CD4-positive, alpha-beta T cell treated with Interferon gamma for 1 hour (primary cell): ENCODE results near the gene SLC29A3.

Experiments
- DNase-seq: peaks from one replicate; pipeline ENCODE4 v3.0.0-alpha.2; 2020

The SLC29A3 gene

GRCh38 chr10:71395621-71396020, 76.6 kb downstream of the SLC29A3 start:
- DNase-seq = no peak

GRCh38 chr10:71396084-71396710, 77.1 kb downstream of the SLC29A3 start:
- no peak for DNase-seq

- DNase-seq = no peak
Measured at GRCh38 chr10:71396711-71397295, 77.7 kb downstream of the SLC29A3 start, which contains the start of gene CDH23. TSS of gene CDH23 (plus strand) at chr10:71396920. CDS start at chr10:71439832, 42,912 bp downstream.

- DNase-seq = no peak
Measured at GRCh38 chr10:71397296-71398212, 78.5 kb downstream of the SLC29A3 start.

GRCh38 chr10:71398976-71399375, 79.9 kb downstream of the SLC29A3 start:
- no peak for DNase-seq

- DNase-seq = no peak
Measured at GRCh38 chr10:71399946-71400345, 80.9 kb downstream of the SLC29A3 start.

- no peak for DNase-seq
Measured at GRCh38 chr10:71401056-71401455, 82.0 kb downstream of the SLC29A3 start.

- DNase-seq = no peak
Measured at GRCh38 chr10:71402005-71402404, 82.9 kb downstream of the SLC29A3 start.

GRCh38 chr10:71404503-71405295, 85.6 kb downstream of the SLC29A3 start:
- DNase-seq = no peak

GRCh38 chr10:71406878-71407277, 87.8 kb downstream of the SLC29A3 start:
- no peak for DNase-seq

GRCh38 chr10:71408436-71409225, 89.6 kb downstream of the SLC29A3 start:
- no peak for DNase-seq

GRCh38 chr10:71409516-71410104, 90.6 kb downstream of the SLC29A3 start:
- DNase-seq = no peak
